HG03095 (cell line): Measurements from ENCODE around the gene KRT86.

Experiments
- ATAC-seq: cut with Tn5 transposase; IDR thresholded peaks from one replicate; pipeline ENCODE4 v1.9.1; 2021; ENCODE audit warnings: moderate library complexity; ENCODE audit not compliant: unreplicated experiment

The KRT86 gene

GRCh38 chr12:52351196-52352059 is 77.0 kb downstream of the KRT86 start:
- no peak for ATAC-seq

- ATAC-seq = no peak
Measured at GRCh38 chr12:52352951-52353350, 78.5 kb downstream of the KRT86 start.

GRCh38 chr12:52353766-52354165 is 79.3 kb downstream of the KRT86 start:
- ATAC-seq = no peak

- no peak for ATAC-seq
Measured at GRCh38 chr12:52354200-52354599, 79.8 kb downstream of the KRT86 start.

GRCh38 chr12:52355176-52355575 is 80.7 kb downstream of the KRT86 start:
- no peak for ATAC-seq

GRCh38 chr12:52356031-52356761 is 81.8 kb downstream of the KRT86 start:
- ATAC-seq = no peak

- ATAC-seq = no peak
Measured at GRCh38 chr12:52356762-52357580, 82.5 kb downstream of the KRT86 start.
